ENCODE results near the gene ZNF862. TPM values are rescaled to one million over a fixed set of nuclear protein-coding genes. Genes with fewer than 3 reads are reported as not detected.

ZNF862 gene
- total and polyA plus RNA-seq, 2 of the 13 experiments (the other 11 are each of a cell fraction or from before 2014, with no cell fraction given) = 0.89 to 2.0 TPM

- TF ChIP-seq FUBP1 (CRISPR knock-in tag; IDR thresholded peaks at IDR 0.05; ENCODE audit: borderline replicate concordance) (no peak), CREM (IDR thresholded peaks at IDR 0.05) (peak; percentile 27; the same call in 1 of the 2 replicates), CREM (CRISPR knock-in tag; IDR thresholded peaks at IDR 0.05) (no peak), ZNF639 (CRISPR knock-in tag; conservative IDR thresholded peaks at IDR 0.05) (no peak), TCF7L2 (IDR thresholded peaks at IDR 0.05; ENCODE audit: low read depth, low read length) (no peak), ZNF432 (CRISPR knock-in tag; IDR thresholded peaks at IDR 0.05; ENCODE audit: borderline replicate concordance) (no peak), ZNF740 (CRISPR knock-in tag; IDR thresholded peaks at IDR 0.05) (no peak), MXD4 (CRISPR knock-in tag; IDR thresholded peaks at IDR 0.05) (no peak), ATF6 (CRISPR knock-in tag; conservative IDR thresholded peaks at IDR 0.05) (no peak), TCF7 (IDR thresholded peaks at IDR 0.05; ENCODE audit: low read depth) (0 out of 2 replicates have a peak, but pooled peaks have one; percentile 6), MLLT10 (CRISPR knock-in tag; IDR thresholded peaks at IDR 0.05) (no peak), THAP9 (CRISPR knock-in tag; IDR thresholded peaks at IDR 0.05; ENCODE audit: borderline replicate concordance) (no peak), ZNF609 (CRISPR knock-in tag; IDR thresholded peaks at IDR 0.05; ENCODE audit: borderline replicate concordance) (no peak)
Measured at GRCh38 chr7:149874644-149875028, 36.5 kb downstream of the ZNF862 start (continued).
